Activated CD8-positive, alpha-beta memory T cell treated with anti-CD3 and anti-CD28 coated beads, Interleukin-2, amount 50 U/mL, for 48 hours (primary cell): ENCODE measurements around the gene ABCA8.

Experiments
- DNase-seq: peaks from one replicate; pipeline ENCODE4 v3.0.0-alpha.2; 2020

The ABCA8 gene

DNA sequence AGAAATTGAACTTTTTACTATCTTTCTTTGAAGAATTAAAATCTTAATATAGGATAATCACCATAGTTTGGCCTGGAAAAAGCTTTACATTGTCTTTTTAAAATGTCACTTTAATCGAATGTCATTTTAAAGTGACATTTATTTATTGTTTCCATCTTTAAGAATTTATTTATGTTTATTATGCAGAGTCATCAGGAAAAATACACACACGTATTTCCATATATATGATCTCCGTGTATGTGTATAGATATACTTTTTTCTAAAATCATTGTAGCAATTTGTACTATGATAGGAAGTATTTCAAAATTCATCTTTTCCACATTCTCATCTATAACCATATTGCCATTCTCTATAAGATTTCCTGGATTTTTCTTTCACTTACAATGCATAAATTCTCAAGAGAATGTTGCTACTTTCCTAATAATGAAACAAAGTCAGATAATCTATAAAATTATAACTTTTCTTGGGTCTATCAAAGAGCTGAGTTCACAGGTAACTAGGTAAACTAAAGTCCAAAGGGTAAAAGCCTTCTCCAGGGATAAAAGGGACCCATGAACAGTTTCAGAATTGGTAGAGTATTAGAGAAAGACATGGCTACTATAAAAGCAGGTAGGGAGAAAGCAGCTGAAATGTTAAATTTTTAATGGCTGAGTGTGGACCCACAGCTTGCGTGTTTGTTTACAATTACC lies 11.9 kb downstream of the ABCA8 start:
- DNase-seq: no peak

DNA sequence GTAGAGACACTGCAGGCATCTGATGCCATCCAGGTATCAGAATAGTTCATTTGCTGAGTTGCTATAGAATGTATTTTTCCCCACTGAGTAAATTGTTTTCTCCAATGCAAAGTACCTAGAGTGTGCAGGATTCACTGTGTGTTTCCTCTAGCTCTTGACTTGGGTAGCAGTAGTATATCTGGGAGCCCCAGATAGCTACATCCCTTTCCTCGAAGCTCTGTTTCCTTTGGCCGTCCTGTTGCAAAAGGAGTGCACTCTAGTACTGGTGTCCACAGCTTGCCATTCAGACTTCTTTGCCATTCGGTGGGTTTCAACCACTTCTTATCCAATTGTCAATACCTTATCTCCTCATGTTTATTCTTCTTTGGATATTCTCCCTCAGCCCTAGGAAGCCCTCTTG lies 12.8 kb downstream of the ABCA8 start:
- DNase-seq: no peak

DNA sequence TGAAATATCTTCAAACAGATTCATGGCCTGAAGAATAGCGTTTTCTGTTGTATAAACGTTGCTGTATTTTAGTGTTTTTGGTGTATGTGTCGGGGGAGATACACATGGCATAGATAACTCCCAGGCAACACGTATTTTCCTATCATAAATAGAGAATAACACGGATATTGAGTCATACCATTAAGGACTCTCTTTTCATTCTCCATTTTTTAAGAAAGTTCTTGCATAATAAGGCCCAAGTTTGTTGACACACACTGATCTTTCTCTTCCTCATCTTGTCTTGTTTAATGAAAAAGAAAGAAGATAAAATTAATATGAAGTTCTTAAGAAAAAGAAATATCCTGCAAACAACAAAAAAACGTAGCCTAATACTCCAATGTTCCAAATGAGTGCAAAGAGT lies 13.4 kb downstream of the ABCA8 start:
- DNase-seq: no peak

DNA sequence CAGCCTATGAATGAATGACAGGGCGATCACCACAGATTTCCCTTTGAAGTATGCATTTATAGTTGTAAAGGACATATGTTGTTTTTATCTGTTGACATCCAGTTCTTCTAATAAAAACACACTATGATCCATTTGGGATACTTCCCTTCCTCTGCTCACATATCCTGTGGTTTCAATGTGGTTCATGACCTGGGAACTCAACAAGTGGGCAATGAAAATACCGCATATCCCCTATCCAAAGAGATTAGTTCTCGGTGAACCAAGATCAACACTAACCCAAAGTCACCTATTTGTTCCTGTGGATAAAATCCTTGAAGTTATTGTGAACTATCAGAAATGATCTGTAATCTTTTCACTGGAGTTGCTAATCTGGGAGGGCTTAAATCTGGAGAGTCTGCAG lies 16.0 kb downstream of the ABCA8 start:
- no peak for DNase-seq

DNA sequence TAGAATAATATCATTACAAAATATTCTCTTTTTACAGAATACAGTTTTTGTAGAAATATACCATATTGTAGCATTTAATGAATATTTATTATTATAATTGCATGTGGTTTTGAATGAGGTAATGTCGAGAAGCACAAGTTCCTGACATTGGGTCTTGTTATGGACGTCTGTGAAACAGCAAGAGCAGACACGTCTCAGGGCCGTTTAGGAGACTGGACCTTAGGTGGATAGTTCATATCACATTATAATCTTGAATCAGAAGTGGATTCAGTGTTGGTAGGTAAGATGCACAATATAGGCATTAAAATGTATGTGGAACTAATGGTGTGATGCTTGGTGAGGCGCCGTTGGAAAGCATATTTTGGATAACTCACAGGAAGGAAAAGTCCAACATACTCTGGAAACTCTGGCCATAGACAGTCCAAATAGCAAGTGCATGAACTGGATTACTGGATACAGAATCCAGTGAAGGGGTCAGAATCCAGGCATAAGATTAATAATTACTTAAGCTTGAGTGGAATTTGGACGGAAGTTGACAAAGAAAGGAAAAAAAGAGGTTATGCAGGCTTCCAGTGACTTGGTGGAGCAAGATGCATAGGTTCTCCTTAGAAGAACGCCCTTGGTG lies 17.2 kb downstream of the ABCA8 start:
- no peak for DNase-seq

DNA sequence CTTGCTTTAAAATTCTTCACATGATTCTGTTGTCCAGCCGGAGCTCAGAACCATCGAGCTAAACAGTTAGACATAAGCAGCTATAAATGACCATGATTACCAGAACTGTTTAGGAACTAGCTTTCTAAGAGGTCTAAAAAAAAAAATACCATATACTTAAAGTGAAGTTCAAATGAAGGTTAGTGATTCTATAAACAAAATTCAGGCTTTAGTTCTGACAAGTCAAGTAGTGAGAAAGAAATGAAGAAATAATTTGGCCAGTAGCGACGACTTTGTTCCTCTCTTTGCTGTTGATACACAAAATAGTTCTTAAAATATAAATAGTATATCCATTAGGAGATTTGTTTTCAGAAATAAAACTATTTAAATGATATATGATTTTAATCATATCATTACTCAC lies 27.7 kb downstream of the ABCA8 start:
- DNase-seq: no peak

DNA sequence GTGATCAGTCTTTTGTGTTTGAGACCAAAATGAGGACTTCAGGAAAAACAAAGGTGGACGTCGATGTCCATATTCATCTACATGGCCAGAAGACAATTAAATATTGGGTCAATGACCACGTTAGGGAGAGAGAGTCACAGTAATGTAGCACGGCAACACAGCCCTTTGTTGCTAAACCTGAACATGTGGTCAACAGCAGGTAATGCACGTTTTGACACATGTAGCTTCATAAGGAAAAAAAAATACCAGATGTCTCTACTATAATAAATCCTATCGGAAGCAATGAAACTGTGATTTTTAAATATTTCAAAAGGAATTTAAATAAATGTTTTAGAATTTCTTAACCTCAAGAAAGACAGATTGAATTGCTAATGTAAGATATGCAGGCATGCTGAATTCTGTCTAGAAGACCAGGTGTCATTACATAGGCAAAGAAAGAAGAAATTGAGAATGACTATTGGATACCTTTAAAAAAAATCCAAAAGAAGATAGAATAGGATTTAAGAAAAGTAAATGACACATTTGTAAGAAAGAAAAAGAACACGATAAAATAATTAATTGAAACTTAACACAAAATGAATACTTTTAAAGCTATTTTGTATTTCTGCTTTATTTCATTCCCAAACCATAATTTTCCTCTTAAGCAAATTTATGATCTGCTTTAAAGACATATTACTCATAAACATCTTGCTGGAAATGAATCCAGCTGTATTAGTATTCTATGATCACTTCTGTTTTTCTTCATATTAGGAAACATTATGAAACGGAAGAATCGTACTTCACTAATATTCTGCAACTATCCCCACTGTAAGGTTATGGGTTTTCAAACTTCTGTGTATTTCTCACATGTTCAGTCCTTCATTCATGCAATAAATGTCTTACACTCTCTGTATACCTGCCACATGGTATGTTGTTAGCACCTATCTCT lies 30.1 kb downstream of the ABCA8 start:
- no peak for DNase-seq

DNA sequence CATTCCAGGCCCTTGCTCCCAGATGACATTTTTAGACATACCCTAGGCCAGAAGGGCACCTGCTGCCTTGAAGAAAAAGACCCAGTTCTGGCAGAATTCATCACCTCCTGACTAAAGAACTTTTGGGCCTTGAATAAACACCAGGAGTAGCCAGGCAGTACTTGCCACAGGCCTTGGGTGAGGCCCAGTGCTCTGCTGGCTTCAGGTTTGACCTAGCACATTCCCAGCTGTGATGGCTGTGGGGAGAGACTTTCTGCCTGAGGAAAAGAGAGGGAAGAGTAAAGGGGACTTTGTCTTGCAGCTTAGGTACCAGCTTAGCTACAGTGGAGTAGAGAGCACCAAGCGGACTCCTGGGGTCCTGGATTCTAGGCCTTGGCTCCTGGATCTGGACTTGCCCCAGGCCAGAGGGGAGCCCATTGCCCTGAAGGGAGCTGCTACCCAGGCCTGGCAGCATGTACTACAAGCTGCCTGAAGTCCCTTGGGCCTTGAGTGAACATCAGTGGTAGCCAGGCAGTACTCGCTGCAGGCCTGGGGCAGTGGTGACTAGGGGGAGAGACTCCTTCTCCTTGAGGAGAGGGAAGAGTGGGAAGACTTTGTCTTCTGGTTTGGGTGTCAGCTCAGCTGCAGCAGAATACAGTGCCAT lies 44.3 kb downstream of the ABCA8 start:
- DNase-seq: no peak

DNA sequence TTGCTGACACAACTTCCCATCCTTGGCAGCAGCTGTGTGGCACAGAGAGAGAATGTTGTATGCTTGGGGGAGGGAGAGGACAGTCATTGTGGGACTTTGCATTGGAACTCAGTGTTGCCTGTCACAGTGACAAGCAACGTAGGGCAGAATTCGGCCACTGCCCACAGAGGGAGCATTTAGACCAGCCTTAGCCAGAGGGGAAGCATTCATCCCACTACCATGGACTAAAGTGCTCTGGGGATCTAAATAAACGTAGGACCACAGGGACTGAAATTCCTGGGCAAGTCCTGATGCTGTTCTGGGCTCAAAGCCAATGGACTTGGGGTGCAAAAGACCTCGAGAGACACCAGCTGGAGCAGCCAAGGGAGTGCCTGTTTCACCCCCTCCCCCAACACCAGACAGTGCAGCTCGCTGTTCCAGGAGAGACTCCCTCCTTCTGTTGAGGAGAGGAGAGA lies 44.9 kb downstream of the ABCA8 start:
- no peak for DNase-seq

DNA sequence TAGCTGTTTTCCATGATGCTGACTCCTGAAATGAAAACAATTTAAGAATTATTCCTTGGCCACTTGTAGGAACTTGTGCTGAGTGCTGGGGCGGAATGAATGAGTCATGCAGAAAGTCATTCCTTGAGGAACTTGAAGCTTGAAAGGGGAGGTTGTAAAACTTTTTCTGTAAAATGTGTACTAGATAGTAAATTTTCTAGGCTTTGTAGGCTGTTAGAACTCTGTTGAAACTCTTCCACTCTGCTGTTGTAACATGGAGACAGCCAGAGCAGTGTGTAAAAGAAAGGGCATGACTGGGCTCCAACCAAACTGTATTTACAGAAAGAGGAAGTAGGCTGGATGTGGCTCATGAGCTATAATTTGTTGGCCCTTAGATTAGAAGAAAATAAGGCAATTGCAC lies 46.1 kb downstream of the ABCA8 start:
- DNase-seq: no peak

DNA sequence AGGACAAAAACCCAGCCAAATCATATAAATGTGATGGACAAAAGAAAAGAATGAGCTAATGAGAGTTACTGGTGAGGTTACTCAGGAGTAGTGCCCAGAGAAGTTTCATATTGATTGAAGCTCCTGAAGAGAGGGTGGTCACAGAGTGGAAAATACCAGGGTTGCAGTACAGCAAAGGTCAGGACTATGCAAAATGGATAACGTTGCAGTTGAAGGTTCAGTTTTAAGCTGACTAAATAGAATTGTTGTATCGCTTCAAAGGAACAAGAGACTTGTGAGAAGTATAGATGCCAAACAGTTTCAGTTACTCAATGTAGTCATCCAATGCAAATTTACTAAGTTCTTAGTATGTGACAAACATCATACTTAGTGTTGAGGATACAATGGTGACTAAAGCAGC lies 47.1 kb downstream of the ABCA8 start:
- no peak for DNase-seq

DNA sequence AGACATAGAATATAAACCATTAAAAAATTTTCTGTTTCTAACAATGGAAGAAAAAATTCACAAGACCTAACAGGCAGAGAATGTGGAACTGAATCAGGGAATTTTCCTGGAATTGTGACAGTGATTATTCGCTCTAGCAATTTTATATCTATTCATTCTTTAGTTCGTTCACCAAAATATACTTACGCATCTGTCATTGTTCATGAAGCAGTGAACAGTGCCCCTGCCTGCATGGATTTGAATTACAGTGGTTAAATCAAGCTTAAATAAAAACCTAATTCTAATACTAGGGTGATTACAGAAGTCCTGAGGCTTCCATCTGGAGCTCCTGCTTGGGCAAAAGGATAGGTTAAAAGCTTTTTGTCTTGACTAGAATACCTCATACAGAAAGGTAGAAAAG lies 48.6 kb downstream of the ABCA8 start:
- DNase-seq: no peak

DNA sequence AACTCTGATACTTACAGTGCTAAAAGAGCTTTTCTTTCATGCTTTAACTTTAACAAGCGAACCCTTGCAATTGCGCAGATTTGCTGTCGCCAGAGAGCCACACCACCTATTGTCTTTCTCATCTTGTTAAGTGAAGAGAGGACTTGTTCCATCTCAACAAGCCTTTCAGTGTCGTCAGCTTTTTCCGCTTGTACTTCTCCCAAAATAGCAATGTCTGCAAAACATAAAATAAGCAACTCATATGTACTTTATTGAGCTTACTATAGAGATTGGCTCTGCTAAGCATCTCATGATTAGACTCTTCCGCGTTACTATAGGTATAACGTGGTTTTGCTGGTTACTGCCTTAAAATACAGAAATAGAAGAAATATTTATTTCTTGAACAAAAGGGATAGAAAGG lies 51.9 kb downstream of the ABCA8 start:
- DNase-seq: no peak

DNA sequence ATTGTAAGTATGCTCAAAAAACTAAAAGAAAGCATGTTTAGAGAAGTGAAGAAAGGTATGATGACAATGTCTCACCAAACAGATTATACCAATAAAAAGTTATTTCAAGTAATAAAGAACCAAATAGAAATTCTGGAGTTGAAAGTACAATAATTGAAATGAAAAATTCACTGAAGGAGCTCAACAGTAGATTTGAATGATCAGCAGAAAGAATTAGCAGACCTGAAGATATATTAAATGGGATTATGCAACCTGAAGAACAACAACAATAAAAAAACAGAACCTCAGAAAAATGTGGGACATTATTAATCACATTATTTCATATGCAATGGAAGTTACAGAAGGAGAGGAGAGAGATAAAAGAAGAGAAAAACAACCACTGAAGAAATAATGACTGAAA lies 57.6 kb downstream of the ABCA8 start:
- DNase-seq: no peak

DNA sequence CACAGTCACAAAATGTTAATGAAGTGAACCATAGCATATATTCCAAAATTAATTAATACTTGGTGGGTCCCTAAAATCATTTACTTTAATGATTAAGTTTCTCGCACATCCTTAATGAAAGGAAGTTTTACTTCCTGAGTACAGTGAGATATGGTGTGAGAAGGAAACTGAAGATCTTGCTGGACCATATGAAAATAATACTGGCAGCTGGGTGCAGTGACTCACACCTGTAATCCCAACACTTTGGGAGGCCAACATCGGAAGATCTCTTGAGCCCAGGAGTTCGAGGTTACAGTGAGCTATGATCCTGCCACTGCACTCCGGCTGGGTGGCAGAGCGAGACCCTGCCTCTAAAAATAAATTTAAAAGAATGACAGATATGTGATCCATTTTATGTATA lies 62.5 kb downstream of the ABCA8 start:
- DNase-seq: no peak

DNA sequence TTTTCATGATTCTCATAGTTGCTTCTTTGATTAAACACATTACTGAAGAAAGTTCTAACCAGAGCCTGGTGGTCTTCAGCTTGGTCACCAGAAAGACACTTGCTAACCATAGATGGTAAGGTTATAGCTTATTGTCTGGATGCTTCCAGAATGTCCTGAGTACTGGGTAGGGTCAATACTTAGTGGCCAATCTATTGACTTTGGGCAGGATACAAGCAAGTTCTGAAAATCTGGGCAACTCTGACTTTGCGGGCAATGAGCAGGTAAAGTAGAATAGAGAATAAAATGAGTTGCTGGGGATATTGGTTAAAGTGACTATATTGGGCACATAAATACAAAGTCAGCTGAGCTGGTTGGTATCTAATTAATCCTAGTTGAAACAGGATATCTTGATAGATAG lies 63.0 kb downstream of the ABCA8 start:
- no peak for DNase-seq

DNA sequence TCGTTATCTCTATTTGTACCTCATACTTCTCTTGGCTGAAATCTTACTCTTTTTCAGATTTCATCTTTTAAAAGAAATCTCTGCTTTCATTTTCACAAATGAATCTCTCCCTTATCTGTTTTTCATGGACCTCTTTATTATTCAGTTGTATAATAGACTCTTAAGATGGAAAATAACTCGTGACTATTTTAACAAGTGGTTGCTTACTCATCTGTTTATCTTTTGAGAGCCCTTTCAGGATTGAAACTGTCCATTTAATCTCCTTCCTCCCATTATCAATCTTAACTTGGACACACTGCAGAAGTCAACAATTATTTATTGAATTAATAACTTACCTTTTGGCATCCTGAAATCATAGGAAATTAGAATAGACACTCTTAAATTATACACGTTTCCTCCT lies 68.8 kb downstream of the ABCA8 start:
- no peak for DNase-seq

DNA sequence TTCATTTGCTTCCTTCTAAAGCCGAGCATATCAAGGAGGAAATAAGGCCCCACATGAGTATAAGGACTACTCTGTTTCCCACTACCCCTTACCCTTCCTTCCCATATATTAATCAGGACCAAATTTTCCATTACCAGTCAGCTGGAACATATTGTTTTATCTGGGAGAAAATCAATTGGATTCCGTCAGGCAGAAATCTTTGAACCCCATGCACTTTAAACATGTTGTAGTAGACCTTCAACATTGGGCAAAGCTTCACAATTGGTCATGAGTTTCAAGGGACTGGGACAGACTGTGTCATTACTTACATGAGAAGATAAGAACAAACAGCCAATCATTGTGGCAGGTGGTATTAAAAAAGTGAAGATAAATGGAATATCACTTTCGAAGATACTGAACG lies 70.3 kb downstream of the ABCA8 start:
- no peak for DNase-seq

DNA sequence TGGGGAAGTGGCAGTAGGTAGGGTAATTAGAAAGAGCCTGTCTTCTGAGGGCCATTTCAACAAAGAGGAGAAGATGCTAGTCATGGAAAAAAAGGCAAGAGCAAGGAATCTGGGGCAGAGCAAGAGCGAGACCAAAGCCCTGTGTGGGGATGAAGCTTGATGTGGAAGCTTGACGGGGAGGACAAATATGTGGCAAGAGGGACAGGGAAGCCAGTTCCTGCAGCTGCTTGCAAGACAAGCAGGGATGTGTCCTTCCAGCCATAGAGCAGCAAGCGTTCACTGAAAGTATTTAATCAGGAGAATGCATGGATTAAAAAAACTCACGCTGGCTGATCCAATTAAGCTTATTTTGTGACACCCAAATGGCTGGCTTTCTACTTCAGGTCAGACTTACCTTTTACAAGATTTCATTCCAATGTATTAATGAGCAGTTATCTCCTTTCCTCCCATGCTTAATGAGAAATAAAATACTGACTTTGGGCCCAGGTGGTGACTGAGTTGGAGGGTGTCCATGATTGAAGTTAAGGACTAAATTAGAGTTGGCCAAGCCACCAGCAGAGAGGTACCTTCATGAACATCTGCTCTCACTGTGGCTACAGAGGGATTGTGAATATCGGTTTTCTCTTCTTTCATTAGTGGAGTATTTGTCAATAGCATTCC lies 76.8 kb downstream of the ABCA8 start:
- no peak for DNase-seq

DNA sequence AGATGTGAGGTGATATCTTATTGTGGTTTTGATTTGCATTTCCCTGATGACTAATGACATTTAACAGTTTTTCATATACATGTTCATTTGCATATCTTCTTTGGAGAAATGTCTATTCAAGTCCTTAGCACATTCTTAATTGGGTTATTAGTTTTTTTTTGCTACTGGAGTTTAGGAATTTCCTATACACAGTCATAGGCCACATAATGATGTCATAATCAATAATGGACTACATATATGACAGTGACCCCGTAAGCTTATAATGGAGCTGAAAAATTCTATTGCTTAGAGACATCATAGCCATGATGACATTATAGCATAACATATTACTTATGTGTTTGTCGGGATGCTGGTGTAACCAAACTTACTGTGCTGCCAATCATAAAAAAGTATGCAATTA lies 83.7 kb downstream of the ABCA8 start:
- no peak for DNase-seq

DNA sequence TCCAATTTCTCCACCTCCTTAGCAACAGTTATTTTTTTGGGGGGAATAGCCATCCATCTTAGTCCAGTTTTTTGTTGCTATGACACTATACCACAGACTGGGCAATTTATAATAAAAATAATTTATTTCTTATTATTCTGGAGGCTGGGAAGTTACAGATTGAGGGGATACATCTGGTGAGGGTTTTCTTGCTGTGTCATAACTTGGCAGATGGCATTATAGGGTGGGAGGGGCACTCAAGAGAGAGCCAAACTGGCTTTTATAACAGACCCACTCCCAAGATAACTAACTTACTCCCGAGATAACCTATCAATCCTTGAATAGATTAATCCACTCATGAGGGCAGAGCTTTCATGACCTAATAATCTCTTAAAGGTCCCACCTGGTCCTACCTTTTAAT lies 84.2 kb downstream of the ABCA8 start:
- no peak for DNase-seq

DNA sequence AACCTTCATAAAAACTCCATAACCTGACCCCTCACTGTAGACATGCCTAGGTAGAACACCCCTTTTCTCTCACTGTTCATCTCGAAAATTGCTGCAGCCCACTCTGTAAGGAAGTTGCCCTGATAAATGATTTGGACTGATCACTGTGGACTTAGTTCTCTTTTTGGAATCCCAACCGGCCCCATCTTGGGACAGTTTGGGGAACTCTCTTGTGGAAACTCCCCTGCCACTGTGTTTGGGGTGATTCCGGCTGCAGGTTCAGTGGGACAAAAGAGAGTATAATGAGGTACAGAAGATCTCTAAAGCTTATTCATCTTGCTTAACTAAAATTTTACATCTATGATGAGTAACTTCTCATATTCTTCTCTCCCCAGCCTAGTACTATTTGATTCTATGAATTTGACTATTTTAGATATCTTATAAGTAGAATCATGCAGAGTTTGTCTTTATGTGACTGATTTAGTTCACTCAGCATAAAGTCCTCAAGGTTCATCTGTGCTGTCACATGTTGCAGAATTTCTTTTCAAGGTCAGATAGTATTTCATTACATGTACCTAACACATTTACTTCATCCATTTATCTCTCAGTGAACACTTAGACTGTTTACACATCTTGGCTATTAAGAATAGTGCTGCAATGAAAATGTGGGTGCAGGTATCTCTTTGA lies 84.9 kb downstream of the ABCA8 start:
- no peak for DNase-seq
